HepG2 (cell line): ENCODE data around the gene PDZD2. TPM values are rescaled to one million over a fixed set of nuclear protein-coding genes. Genes with fewer than 3 reads are reported as not detected.

Experiments
- ATAC-seq: fragments of 200-7000 bp; cut with Tn5 transposase; 3 replicates; pipeline ENCODE4 v1.9.1; 2020; ENCODE audit warnings: mild to moderate bottlenecking, moderate library complexity
- BruUV-seq: library from RNA; stranded (reverse); fragments of 400-500 nt; replicated peaks from 2 replicates; lab custom pipeline; 2021; lab: Mats Ljungman, UMichigan
- CTCF ChIA-PET: fragments of 300-600 bp; formaldehyde crosslinking; extraction: SDS; loops from one replicate; lab custom pipeline; 2021; ENCODE audit warnings: low total read pairs, inconsistent platforms, low intra/inter-chr PET ratio; lab: Yijun Ruan, JAX
- POLR2A ChIA-PET: fragments of 350-600 bp; sonication (Branson Sonifier 250); formaldehyde crosslinking; loops from one replicate; lab custom pipeline; 2020; ENCODE audit warnings: antibody characterized with exemption, inconsistent platforms; lab: Yijun Ruan, JAX
- DNase-seq: peaks from one replicate; pipeline ENCODE4 v3.0.0-alpha.2; 2015; ENCODE audit warnings: low spot score
- FAIRE-seq: peaks from 3 replicates; lab custom pipeline; 2011; peaks lifted over from hg19 to GRCh38; lab: Jason Lieb, UNC
- H2AFZ ChIP-seq: one replicate; pipeline ENCODE4 v1.6.1; 2011; ENCODE audit warnings: low read length, inconsistent platforms
- H3K27ac ChIP-seq: fragments of 300-600 bp; 3 replicates; pipeline ENCODE4 v1.8.0; 2011; ENCODE audit warnings: mixed run types, mild to moderate bottlenecking, mixed read lengths, low read length, inconsistent platforms; ENCODE audit not compliant: insufficient read depth; ENCODE audit errors: extremely low read length
- H3K27me3 ChIP-seq, 2 experiments: fragments of 200-600 bp in 1 of 2; 2 replicates in 1 of 2; 3 replicates in 1 of 2; pipeline versions ENCODE4 v1.6.0 to v1.8.0; 2011; ENCODE audit warnings: low read length in 2 of 2, mild to moderate bottlenecking in 2 of 2, moderate library complexity in 2 of 2, inconsistent platforms in 1 of 2; ENCODE audit not compliant: insufficient read depth in 2 of 2, control insufficient read depth in 1 of 2
- H3K36me3 ChIP-seq, 2 experiments: fragments of 200-600 bp in 1 of 2; replicated peaks in 1 of 2; 2 replicates in 1 of 2; 3 replicates in 1 of 2; pipeline versions ENCODE4 v1.5.1 to v1.8.0; 2011; ENCODE audit warnings: low read length in 2 of 2, inconsistent platforms in 1 of 2; ENCODE audit not compliant: insufficient read depth in 2 of 2, control insufficient read depth in 1 of 2
- H3K4me1 ChIP-seq: 2 replicates; pipeline ENCODE4 v1.5.1; 2012; ENCODE audit warnings: low read length, inconsistent platforms; ENCODE audit not compliant: insufficient read depth
- H3K4me2 ChIP-seq: 2 replicates; pipeline ENCODE4 v1.6.0; 2011; ENCODE audit warnings: low read depth, low read length, inconsistent platforms
- H3K4me3 ChIP-seq, 3 experiments: fragments of 200-600 bp in 1 of 3; sonication (generic), shearing (Covaris generic) in 1 of 3; replicated peaks in 1 of 3; 2 replicates each; pipeline ENCODE4 v1.5.1; 2011 to 2016; ENCODE audit warnings: low read length in 3 of 3, inconsistent platforms in 2 of 3, low read depth in 2 of 3, mild to moderate bottlenecking in 2 of 3, control low read depth in 1 of 3, mixed read lengths in 1 of 3; ENCODE audit not compliant: insufficient read depth in 1 of 3
- H3K79me2 ChIP-seq: one replicate; pipeline ENCODE4 v1.6.1; 2011; ENCODE audit warnings: low read length, inconsistent platforms; ENCODE audit not compliant: insufficient read depth
- H3K9ac ChIP-seq: 2 replicates; pipeline ENCODE4 v1.6.0; 2011; ENCODE audit warnings: mild to moderate bottlenecking, low read depth, low read length, inconsistent platforms; ENCODE audit not compliant: insufficient read depth
- H3K9me3 ChIP-seq: 2 replicates; pipeline ENCODE4 v1.5.1; 2012; ENCODE audit warnings: mild to moderate bottlenecking, low read length
- H4K20me1 ChIP-seq: 2 replicates; pipeline ENCODE4 v1.6.0; 2011; ENCODE audit warnings: inconsistent platforms, mild to moderate bottlenecking, low read length, moderate library complexity; ENCODE audit not compliant: insufficient read depth
- CC2D1A ChIP-seq: sonication (generic); formaldehyde crosslinking; IDR thresholded peaks from 2 replicates; pipeline ENCODE4 v1.8.1; 2023; ENCODE audit warnings: mild to moderate bottlenecking, missing genetic modification reagents
- RCOR2 ChIP-seq: IDR thresholded peaks from 2 replicates; pipeline ENCODE4 v1.6.1; 2016; ENCODE audit warnings: missing biosample characterization, missing genetic modification reagents
- ZNF605 ChIP-seq: sonication (generic); formaldehyde crosslinking; IDR thresholded peaks from 2 replicates; pipeline ENCODE4 v1.8.0; 2022; ENCODE audit warnings: mild to moderate bottlenecking, missing genetic modification reagents
- ZNF619 ChIP-seq: sonication (generic); formaldehyde crosslinking; IDR thresholded peaks from 2 replicates; pipeline ENCODE4 v1.4.0; 2020; ENCODE audit warnings: mild to moderate bottlenecking, missing genetic modification reagents
- ZNF703 ChIP-seq: sonication (generic); formaldehyde crosslinking; IDR thresholded peaks from 2 replicates; pipeline ENCODE4 v1.5.1; 2020; ENCODE audit warnings: missing genetic modification reagents, mild to moderate bottlenecking, moderate library complexity, borderline replicate concordance
- WGBS: methylation state at CpG from one replicate; pipeline ENCODE4 v1.1.6; 2017; ENCODE audit warnings: low lambda C conversion rate; 5-methylcytosine and 5-hydroxymethylcytosine counted together
- in situ Hi-C: cut with HindIII; loops from 2 replicates; pipeline ENCODE4 v1.10.0; 2017; ENCODE audit warnings: low pct_unique_long_range_greater_than_20kb; ENCODE audit not compliant: extremely low pct_ligation_motif_present
- intact Hi-C: fragments of 100-400 bp; cut with micrococcal nuclease; formaldehyde crosslinking; loops from one replicate; pipeline ENCODE4 v1.10.0; 2022; ENCODE audit not compliant: unreplicated experiment
- polyA plus RNA-seq, 8 experiments: library from polyadenylated mRNA; depleted of rRNA in 3 of 8; stranded (reverse) in 7 of 8; unstranded in 1 of 8; fragments of >200 nt; fragmentation: Illumina TruSeq in 4 of 8; extraction: Trizol in 4 of 8; gene quantifications; 2 replicates each; pipeline versions ENCODE4 v1.2.1 to v1.2.3, GENCODE V29; 2011 to 2016; ENCODE audit warnings: low read depth in 4 of 8, missing spikeins in 1 of 8, mixed read lengths in 1 of 8; ENCODE audit not compliant: insufficient read depth in 1 of 8
- total RNA-seq, 5 experiments: library from RNA; depleted of rRNA; stranded (reverse); fragments of >200 nt; fragmentation: Illumina TruSeq; extraction: Trizol; gene quantifications; 2 replicates each; pipeline ENCODE4 v1.2.3, GENCODE V29; 2016; ENCODE audit warnings: low read depth in 1 of 5
- TF ChIP-seq, protein P1 (sequence below): sonication (generic); formaldehyde crosslinking; IDR thresholded peaks from 2 replicates; pipeline ENCODE4 v1.5.0; 2020; ENCODE audit warnings: missing genetic modification reagents, mild to moderate bottlenecking, borderline replicate concordance
- TF ChIP-seq, protein P2 (sequence below): sonication (generic); formaldehyde crosslinking; IDR thresholded peaks from 2 replicates; pipeline ENCODE4 v1.4.0; 2020; ENCODE audit warnings: mild to moderate bottlenecking, missing genetic modification reagents, borderline replicate concordance
- TF ChIP-seq, protein P3 (sequence below): sonication (generic); formaldehyde crosslinking; IDR thresholded peaks from 2 replicates; pipeline ENCODE4 v1.9.0; 2021; ENCODE audit warnings: missing genetic modification reagents, mild to moderate bottlenecking, borderline replicate concordance
- TF ChIP-seq, protein P4 (sequence below): sonication (generic); formaldehyde crosslinking; IDR thresholded peaks from 2 replicates; pipeline ENCODE4 v1.5.0; 2020; ENCODE audit warnings: missing genetic modification reagents
- TF ChIP-seq, protein P5 (sequence below): sonication (generic); formaldehyde crosslinking; IDR thresholded peaks from 2 replicates; pipeline ENCODE4 v1.9.0; 2022; ENCODE audit warnings: missing genetic modification reagents, mild to moderate bottlenecking, borderline replicate concordance
- TF ChIP-seq, protein P6 (sequence below): sonication (generic); formaldehyde crosslinking; IDR thresholded peaks from 2 replicates; pipeline ENCODE4 v1.5.1; 2020; ENCODE audit warnings: mild to moderate bottlenecking, missing genetic modification reagents, moderate library complexity

Gene PDZD2
- total and polyA plus RNA-seq, 2 of the 13 experiments (the other 11 are each of a cell fraction or from before 2014, with no cell fraction given), result 0.04 TPM; not detected in 1

DNA sequence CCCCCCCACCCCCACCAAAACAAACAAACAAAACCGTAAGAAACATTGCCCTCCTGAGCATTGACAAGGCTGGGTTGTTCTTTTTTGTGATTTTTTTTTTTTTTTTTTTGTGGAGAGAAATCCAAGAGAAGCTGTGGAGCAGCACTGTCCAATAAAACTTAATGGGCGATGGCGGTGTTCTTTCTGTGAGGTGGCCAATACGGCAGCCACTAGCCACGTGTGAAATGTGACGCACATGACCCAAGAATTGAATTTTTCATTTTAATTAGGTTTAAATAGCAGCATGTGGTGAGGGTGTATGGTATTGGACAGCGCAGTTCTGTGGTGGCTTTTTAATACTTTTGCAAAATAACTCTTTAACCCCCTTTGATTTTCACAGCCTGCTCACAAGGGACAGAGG, 251.1 kb downstream of the PDZD2 start:
- Histone ChIP-seq H3K4me2 (no peak overlapping the region), H4K20me1 (no peaks in the 10 kb centered on the region), H3K36me3 (no peaks in the 10 kb centered on the region), H3K4me1 (no peaks in the 10 kb centered on the region), H3K79me2 (no peaks in the 10 kb centered on the region), H2AFZ (no peak overlapping the region), H3K4me3 (no peak overlapping the region), H3K27ac (no peak overlapping the region), H3K9ac (no peak overlapping the region), H3K9me3 (no peaks in the 10 kb centered on the region), H3K27me3 (peaks cover 5 to 14% of the 10 kb centered on the region in 2 experiments; a peak in 4 of 5 replicates)
- POLR2A ChIA-PET, result no interaction called here
- no peak for DNase-seq
- FAIRE-seq, result no peak
- no peak for ATAC-seq
- BruUV-seq, result no TSS peak
- in situ Hi-C loops (no loop called here), intact Hi-C loops (no loop called here)
- 29% methylated on average over 7 of the region's 7 CpGs for WGBS
- CTCF ChIA-PET, result no interaction called here
- TF ChIP-seq, protein P1, sequence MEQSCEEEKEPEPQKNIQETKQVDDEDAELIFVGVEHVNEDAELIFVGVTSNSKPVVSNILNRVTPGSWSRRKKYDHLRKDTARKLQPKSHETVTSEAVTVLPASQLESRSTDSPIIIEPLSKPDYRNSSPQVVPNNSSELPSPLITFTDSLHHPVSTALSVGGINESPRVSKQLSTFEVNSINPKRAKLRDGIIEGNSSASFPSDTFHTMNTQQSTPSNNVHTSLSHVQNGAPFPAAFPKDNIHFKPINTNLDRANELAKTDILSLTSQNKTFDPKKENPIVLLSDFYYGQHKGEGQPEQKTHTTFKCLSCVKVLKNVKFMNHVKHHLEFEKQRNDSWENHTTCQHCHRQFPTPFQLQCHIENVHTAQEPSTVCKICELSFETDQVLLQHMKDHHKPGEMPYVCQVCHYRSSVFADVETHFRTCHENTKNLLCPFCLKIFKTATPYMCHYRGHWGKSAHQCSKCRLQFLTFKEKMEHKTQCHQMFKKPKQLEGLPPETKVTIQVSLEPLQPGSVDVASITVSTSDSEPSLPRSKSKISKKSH (CRISPR knock-in tag), result no peak
- TF ChIP-seq, protein P2, sequence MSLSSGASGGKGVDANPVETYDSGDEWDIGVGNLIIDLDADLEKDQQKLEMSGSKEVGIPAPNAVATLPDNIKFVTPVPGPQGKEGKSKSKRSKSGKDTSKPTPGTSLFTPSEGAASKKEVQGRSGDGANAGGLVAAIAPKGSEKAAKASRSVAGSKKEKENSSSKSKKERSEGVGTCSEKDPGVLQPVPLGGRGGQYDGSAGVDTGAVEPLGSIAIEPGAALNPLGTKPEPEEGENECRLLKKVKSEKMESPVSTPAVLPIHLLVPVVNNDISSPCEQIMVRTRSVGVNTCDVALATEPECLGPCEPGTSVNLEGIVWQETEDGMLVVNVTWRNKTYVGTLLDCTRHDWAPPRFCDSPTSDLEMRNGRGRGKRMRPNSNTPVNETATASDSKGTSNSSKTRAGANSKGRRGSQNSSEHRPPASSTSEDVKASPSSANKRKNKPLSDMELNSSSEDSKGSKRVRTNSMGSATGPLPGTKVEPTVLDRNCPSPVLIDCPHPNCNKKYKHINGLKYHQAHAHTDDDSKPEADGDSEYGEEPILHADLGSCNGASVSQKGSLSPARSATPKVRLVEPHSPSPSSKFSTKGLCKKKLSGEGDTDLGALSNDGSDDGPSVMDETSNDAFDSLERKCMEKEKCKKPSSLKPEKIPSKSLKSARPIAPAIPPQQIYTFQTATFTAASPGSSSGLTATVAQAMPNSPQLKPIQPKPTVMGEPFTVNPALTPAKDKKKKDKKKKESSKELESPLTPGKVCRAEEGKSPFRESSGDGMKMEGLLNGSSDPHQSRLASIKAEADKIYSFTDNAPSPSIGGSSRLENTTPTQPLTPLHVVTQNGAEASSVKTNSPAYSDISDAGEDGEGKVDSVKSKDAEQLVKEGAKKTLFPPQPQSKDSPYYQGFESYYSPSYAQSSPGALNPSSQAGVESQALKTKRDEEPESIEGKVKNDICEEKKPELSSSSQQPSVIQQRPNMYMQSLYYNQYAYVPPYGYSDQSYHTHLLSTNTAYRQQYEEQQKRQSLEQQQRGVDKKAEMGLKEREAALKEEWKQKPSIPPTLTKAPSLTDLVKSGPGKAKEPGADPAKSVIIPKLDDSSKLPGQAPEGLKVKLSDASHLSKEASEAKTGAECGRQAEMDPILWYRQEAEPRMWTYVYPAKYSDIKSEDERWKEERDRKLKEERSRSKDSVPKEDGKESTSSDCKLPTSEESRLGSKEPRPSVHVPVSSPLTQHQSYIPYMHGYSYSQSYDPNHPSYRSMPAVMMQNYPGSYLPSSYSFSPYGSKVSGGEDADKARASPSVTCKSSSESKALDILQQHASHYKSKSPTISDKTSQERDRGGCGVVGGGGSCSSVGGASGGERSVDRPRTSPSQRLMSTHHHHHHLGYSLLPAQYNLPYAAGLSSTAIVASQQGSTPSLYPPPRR (CRISPR knock-in tag), result no peak
- TF ChIP-seq, protein P3, sequence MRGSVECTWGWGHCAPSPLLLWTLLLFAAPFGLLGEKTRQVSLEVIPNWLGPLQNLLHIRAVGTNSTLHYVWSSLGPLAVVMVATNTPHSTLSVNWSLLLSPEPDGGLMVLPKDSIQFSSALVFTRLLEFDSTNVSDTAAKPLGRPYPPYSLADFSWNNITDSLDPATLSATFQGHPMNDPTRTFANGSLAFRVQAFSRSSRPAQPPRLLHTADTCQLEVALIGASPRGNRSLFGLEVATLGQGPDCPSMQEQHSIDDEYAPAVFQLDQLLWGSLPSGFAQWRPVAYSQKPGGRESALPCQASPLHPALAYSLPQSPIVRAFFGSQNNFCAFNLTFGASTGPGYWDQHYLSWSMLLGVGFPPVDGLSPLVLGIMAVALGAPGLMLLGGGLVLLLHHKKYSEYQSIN (CRISPR knock-in tag), result no peak
- TF ChIP-seq, protein P4, sequence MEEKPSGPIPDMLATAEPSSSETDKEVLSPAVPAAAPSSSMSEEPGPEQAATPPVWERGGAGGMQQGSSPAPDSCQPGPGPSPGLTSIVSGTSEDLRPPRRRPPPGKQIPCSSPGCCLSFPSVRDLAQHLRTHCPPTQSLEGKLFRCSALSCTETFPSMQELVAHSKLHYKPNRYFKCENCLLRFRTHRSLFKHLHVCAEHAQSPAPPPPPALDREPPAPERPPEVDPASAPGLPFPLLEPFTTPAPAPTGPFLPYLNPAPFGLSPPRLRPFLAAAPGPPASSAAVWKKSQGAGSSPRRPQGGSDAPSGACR (CRISPR knock-in tag), result no peak
- TF ChIP-seq ZNF605 (CRISPR knock-in tag), result no peak
- TF ChIP-seq, protein P5, sequence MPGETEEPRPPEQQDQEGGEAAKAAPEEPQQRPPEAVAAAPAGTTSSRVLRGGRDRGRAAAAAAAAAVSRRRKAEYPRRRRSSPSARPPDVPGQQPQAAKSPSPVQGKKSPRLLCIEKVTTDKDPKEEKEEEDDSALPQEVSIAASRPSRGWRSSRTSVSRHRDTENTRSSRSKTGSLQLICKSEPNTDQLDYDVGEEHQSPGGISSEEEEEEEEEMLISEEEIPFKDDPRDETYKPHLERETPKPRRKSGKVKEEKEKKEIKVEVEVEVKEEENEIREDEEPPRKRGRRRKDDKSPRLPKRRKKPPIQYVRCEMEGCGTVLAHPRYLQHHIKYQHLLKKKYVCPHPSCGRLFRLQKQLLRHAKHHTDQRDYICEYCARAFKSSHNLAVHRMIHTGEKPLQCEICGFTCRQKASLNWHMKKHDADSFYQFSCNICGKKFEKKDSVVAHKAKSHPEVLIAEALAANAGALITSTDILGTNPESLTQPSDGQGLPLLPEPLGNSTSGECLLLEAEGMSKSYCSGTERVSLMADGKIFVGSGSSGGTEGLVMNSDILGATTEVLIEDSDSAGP (CRISPR knock-in tag), result no peak
- TF ChIP-seq, protein P6, sequence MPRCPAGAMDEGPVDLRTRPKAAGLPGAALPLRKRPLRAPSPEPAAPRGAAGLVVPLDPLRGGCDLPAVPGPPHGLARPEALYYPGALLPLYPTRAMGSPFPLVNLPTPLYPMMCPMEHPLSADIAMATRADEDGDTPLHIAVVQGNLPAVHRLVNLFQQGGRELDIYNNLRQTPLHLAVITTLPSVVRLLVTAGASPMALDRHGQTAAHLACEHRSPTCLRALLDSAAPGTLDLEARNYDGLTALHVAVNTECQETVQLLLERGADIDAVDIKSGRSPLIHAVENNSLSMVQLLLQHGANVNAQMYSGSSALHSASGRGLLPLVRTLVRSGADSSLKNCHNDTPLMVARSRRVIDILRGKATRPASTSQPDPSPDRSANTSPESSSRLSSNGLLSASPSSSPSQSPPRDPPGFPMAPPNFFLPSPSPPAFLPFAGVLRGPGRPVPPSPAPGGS (CRISPR knock-in tag), result no peak
- no peak for TF ChIP-seq ZNF703 (CRISPR knock-in tag)
- TF ChIP-seq RCOR2, result no peak
- no peak for TF ChIP-seq ZNF619
- no peak for TF ChIP-seq CC2D1A (CRISPR knock-in tag)
